ENCODE results near the gene CAPZB.
"Not testable (repeated sequence)": the region's sequence is repeated elsewhere in the genome, so short reads cannot be mapped to it uniquely, and the experiment has no call there.

The CAPZB gene

DNA sequence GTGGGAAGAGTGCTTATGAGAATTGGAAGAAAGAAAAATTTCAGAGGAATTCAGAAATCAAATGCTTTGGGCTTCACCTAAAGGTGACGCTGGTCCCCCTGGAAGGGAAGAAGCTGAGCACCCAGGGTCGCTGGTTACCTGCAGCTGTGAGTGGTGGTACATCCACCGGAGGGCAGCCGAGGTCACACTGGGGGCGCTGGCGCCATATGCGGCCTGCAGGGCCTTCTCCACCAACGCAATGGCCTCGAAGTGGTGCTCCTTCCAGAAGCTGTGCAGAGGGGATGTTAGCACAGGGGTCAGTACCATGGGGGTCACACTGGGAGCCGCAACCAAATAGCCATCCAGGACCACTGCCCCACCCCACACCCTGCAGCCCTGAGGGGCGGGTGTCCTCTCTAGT is 179.5 kb downstream of the CAPZB start:
- no peak for DNase-seq

DNA sequence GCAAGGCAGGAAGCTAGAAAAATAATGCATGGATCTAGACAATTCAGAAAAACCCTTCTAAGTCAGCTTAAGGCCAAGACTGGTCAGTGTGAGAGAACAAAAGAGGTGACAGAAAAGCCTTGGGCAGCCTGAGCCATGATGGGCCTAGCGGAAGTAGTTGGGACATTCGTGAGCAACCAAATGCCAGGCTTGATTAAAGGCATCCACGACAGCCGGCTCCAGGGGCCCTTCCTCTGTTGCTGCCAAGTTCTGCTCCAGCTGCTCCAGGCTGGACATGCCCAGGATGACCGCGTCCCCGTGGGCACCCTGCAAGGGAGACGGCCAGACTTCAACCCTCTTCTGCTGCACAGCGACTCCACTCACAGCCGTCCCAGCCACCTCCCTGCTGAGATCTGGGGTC is 181.3 kb downstream of the CAPZB start:
- not testable (repeated sequence) for DNase-seq

DNA sequence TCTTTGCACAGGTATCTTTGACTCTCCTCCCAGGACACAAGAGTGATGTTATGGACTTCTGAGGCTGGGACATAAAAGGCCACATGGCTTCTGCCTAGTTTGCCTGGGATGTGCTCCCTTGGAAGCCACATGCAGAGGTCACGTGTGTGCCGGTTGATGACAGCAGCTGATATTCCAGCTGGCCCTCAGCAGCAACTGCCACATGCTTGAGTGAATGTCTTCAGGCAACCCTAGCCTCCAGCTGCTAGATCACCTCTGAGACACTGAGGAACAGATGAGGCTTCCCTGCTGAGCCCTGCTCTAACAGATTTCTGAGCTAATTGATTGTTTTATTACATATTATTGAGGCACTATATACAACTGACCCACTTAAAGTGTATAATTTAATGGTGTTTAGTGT is 185.1 kb downstream of the CAPZB start:
- no peak for DNase-seq

DNA sequence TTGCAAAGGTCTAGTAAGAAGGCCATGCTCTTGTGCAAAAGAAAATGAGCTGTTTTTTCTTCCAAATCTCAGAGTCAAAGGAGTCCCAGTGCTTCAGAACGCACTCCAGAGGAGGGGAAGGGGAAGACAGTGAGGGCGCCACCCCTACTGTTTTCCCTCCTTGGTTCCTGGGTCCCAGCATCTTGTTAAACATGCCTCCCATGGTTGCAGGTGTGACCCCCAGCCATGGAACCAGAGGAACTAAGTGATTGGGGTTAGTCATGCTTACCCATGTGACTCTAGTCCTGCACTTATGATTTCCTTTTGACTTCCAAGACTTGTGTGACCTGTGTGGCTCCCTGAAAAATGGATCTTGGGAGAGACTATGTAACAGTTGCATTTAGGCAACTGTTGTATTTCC is 190.7 kb downstream of the CAPZB start:
- no peak for DNase-seq

DNA sequence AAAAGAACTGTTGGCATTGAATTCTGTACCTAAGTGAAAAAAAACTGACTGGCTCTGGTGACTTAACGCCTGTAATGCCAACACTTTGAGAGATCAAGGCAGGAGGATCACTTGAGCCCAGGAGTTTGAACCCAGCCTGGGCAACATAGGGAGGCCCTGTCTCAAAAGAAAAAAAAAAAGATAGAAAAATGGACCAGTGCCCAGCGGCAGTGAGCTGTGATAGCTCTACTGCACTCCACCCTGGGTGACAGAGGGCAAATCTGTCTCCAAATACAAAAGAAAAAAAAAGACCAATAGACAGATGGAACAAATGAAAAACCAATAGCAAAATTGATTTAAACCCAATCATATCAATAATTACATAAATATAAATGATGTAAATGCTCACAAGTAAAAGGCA is 196.1 kb downstream of the CAPZB start:
- no peak for DNase-seq

All from SW 1271 (cell line).